Ammon's horn (tissue), 1 donor: ENCODE measurements around the gene RNF220.
A peak's percentile ranks its signal among the peaks of the same experiment; 100 is the strongest.

Experiments used
- DNase-seq: peaks from one replicate; pipeline ENCODE4 v3.0.0-alpha.2; 2016; ENCODE audit warnings: low spot score

The RNF220 gene

GRCh38 chr1:44636688-44637598 lies 231.9 kb downstream of the RNF220 start:
- DNase-seq = no peak

- no peak for DNase-seq
Observed at GRCh38 chr1:44637702-44638411, 232.8 kb downstream of the RNF220 start.

GRCh38 chr1:44640200-44640853 lies 235.3 kb downstream of the RNF220 start:
- DNase-seq = no peak

- DNase-seq = no peak
Observed at GRCh38 chr1:44641126-44642102, 236.4 kb downstream of the RNF220 start.

GRCh38 chr1:44642255-44642654 lies 237.2 kb downstream of the RNF220 start:
- DNase-seq = peak; percentile 50

GRCh38 chr1:44642925-44643324 lies 237.9 kb downstream of the RNF220 start:
- DNase-seq = no peak

GRCh38 chr1:44643721-44644334 lies 238.8 kb downstream of the RNF220 start:
- DNase-seq = no peak

- no peak for DNase-seq
Observed at GRCh38 chr1:44644806-44645205, 239.8 kb downstream of the RNF220 start.

GRCh38 chr1:44645476-44646244 lies 240.6 kb downstream of the RNF220 start:
- peak; percentile 97 for DNase-seq

- DNase-seq = no peak
Observed at GRCh38 chr1:44646261-44647110, 241.4 kb downstream of the RNF220 start.

GRCh38 chr1:44647896-44648295 lies 242.8 kb downstream of the RNF220 start:
- DNase-seq = no peak

- no peak for DNase-seq
Observed at GRCh38 chr1:44648529-44649250, 243.6 kb downstream of the RNF220 start.

- DNase-seq = no peak
Observed at GRCh38 chr1:44649788-44650158, 244.7 kb downstream of the RNF220 start.

GRCh38 chr1:44650159-44650831 lies 245.2 kb downstream of the RNF220 start:
- DNase-seq = peak; percentile 56

- no peak for DNase-seq
Observed at GRCh38 chr1:44651069-44651468, 246.0 kb downstream of the RNF220 start.

GRCh38 chr1:44652445-44653106 lies 247.5 kb downstream of the RNF220 start:
- DNase-seq = peak; percentile 92
